ENCODE data around the gene YEATS2. TPM values are rescaled to one million over a fixed set of nuclear protein-coding genes. Genes with fewer than 3 reads are reported as not detected.

YEATS2 gene
- total RNA-seq, 2 donors from 2014 or later: 51.1 to 66.1 TPM

DNA sequence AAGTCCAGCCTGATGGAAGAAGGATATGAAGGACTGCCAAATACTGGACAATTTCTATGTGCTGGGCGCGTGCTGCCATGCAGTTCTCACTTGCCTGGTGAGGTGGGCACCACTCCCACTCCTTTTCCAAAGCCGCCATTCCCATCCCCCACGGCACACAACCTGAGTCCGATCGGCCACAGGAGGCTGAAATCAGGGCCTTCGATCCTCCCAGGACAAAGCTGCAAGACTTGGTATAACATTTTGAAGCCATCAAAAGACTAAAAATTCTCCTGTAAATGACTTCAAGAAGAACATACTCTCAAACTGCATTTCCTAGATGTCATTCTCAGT is 130.9 kb downstream of the YEATS2 start:
- no peaks in the 10 kb centered on the region for H3K9me3 Mint-ChIP-seq
- H3K4me1 Mint-ChIP-seq (ENCODE audit: low read depth in 2 of 2): peaks cover 9 to 13% of the 10 kb centered on the region in 2 donors
- no peak overlapping the region for H3K4me3 Mint-ChIP-seq
- DNase-seq (ENCODE audit: low spot score): no peak
- no peak for ATAC-seq
- H3K36me3 Mint-ChIP-seq: no peaks in the 10 kb centered on the region
- H3K27ac Mint-ChIP-seq: no peak overlapping the region
- no peaks in the 10 kb centered on the region for H3K27me3 Mint-ChIP-seq

DNA sequence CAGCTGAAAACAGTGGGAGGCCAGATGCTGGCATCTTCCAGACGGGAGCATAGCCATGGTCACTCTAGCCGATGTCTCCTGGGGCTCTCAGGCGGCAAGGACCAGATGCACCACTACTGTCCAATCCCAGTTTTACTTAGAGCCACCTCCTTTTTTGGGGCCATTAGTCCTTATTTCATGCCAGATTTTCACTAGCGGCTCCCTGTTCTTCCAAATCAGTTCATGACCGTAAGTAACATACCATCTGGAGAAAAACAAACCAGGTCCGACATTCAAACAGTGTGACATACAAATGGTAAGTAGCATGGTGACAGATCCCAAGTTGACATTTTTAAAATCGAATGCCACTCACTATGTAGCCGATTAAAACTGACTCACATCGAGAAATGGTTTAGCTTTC is 131.9 kb downstream of the YEATS2 start:
- ATAC-seq (no peak), DNase-seq (ENCODE audit: low spot score) (no peak)
- Mint-ChIP-seq H3K36me3 (no peaks in the 10 kb centered on the region), H3K27ac (peak overlapping the region in 1 of 2 donors; percentile 21), H3K4me1 (ENCODE audit: low read depth in 2 of 2) (peaks cover 1 to 5% of the 10 kb centered on the region in 2 donors), H3K4me3 (no peak overlapping the region), H3K9me3 (no peaks in the 10 kb centered on the region), H3K27me3 (no peaks in the 10 kb centered on the region)

DNA sequence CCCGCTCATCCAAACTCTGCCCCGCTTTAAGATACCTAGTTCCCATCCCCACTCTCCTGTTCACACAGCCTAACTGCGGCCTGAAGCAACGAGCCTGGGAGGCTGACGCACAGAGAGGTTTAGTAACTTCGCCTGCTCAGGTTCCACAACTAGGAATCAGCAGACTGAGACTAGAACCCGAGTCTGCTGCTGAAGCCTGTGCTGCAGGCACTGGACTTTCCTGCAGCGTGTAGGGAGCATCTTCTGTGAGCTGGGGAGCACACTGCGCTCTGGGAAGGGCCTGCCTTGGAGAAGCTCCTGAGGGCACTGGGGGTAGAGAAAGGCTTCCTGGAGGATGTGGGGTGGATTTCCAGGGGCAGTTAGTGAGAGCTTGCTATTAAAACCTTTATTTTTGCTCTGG is 132.6 kb downstream of the YEATS2 start:
- ATAC-seq (no peak), DNase-seq (ENCODE audit: low spot score) (no peak)
- Mint-ChIP-seq H3K27me3 (no peaks in the 10 kb centered on the region), H3K4me1 (ENCODE audit: low read depth in 2 of 2) (peaks cover 0 to 4% of the 10 kb centered on the region in 2 donors), H3K9me3 (no peaks in the 10 kb centered on the region), H3K27ac (no peak overlapping the region), H3K36me3 (no peaks in the 10 kb centered on the region), H3K4me3 (no peak overlapping the region)

DNA sequence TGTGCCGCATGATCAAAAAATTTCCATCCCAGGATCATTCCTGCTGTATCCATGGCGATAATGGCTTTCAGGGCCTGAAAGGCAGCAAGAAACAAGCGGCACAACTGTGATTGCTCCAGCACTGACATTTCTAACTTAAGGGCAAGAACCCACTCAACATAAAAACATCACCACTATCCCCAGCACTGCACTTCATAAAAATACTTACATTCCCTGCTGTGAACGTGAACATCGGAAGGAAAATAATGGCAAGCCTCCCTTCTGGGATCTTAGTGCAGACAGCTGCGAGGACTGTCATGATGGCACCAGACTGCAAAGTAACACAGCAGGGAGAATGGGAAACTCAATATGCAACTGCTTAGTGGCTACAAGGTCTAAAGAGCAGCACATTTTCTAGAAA is 135.9 kb downstream of the YEATS2 start:
- no peak overlapping the region for H3K4me3 Mint-ChIP-seq
- H3K27ac Mint-ChIP-seq: no peak overlapping the region
- H3K4me1 Mint-ChIP-seq (ENCODE audit: low read depth in 2 of 2): no peaks in the 10 kb centered on the region
- H3K36me3 Mint-ChIP-seq: no peaks in the 10 kb centered on the region
- H3K27me3 Mint-ChIP-seq: no peaks in the 10 kb centered on the region
- H3K9me3 Mint-ChIP-seq: no peaks in the 10 kb centered on the region
- ATAC-seq (no peak), DNase-seq (ENCODE audit: low spot score) (no peak)

DNA sequence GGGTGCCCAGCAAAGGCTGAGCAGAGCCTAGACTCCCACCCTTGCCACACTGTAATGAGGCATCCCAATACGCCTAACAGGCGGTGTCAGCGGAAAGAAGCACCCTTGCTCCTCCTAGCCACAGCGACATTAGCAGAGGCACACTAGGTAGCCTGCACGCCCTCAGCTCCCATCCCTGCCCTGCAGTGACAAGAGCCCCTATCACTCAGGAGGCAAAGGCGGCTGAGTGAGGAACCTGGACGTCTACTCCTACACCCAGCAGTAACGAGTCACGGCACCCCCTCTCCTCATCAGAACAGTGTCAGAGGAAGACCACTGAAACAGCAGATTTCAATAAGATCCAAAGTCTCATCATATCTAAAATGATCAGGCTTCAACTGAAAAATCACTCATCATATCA is 139.8 kb downstream of the YEATS2 start:
- ATAC-seq (peak in 1 of 2 donors; percentile 48), DNase-seq (ENCODE audit: low spot score) (no peak)
- no peak overlapping the region for H3K4me3 Mint-ChIP-seq
- no peaks in the 10 kb centered on the region for H3K27me3 Mint-ChIP-seq
- peaks cover 10% of the 10 kb centered on the region for H3K36me3 Mint-ChIP-seq
- no peaks in the 10 kb centered on the region for H3K9me3 Mint-ChIP-seq
- no peaks in the 10 kb centered on the region for H3K4me1 Mint-ChIP-seq (ENCODE audit: low read depth in 2 of 2)
- H3K27ac Mint-ChIP-seq: no peak overlapping the region

DNA sequence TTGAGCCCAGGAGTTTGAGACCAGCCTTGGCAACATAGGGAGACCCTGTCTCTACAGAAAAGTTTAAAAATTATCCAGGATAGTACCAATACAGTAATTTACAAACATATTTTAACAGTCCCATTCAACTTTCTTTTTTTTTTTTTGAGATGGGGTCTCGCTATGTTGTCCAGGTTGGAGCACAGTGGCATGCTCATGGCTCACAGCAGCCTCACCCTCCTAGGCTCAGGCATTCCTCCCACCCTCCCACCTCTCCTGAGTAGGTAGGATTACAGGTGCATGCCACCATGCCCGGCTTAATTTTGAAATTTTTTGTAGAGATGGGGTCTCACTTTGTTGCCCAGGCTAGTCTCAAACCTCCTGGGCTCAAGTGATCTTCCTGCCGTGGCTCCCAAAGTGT is 140.3 kb downstream of the YEATS2 start:
- H3K4me1 Mint-ChIP-seq (ENCODE audit: low read depth in 2 of 2): no peaks in the 10 kb centered on the region
- no peak for DNase-seq (ENCODE audit: low spot score)
- H3K36me3 Mint-ChIP-seq: peaks cover 10% of the 10 kb centered on the region
- no peak overlapping the region for H3K4me3 Mint-ChIP-seq
- no peak for ATAC-seq
- no peaks in the 10 kb centered on the region for H3K9me3 Mint-ChIP-seq
- H3K27me3 Mint-ChIP-seq: no peaks in the 10 kb centered on the region
- H3K27ac Mint-ChIP-seq: no peak overlapping the region

- ATAC-seq (no peak), DNase-seq (ENCODE audit: low spot score) (no peak)
- H3K27me3 Mint-ChIP-seq: no peaks in the 10 kb centered on the region
- no peaks in the 10 kb centered on the region for H3K9me3 Mint-ChIP-seq
- no peaks in the 10 kb centered on the region for H3K4me1 Mint-ChIP-seq (ENCODE audit: low read depth in 2 of 2)
- no peak overlapping the region for H3K4me3 Mint-ChIP-seq
- H3K27ac Mint-ChIP-seq: no peak overlapping the region
- peaks cover 10% of the 10 kb centered on the region for H3K36me3 Mint-ChIP-seq
Observed at GRCh38 chr3:183839751-183840150, 142.2 kb downstream of the YEATS2 start.

DNA sequence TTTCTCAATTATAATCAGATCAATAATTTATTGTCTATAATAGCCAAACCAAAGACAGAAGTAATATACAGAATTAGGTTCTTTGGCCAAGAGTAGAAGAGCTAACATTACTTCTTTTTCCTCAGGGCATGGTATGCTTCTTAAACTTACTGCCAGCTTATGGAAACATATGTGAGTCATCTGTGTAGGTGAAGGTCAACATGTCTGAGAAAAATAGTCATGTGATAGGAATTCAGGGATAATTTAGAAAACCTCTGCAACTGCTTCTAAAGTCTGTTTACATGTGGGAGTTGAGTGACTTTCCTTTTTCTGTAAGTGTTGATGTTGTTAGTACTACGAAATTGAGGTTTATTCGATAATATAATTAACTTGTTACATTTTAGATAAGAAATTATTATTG is 147.0 kb downstream of the YEATS2 start:
- DNase-seq (ENCODE audit: low spot score): no peak
- Mint-ChIP-seq H3K4me1 (ENCODE audit: low read depth in 2 of 2) (no peaks in the 10 kb centered on the region), H3K36me3 (peaks cover 19% of the 10 kb centered on the region), H3K27me3 (no peaks in the 10 kb centered on the region), H3K9me3 (no peaks in the 10 kb centered on the region), H3K27ac (no peak overlapping the region), H3K4me3 (no peak overlapping the region)
- ATAC-seq: no peak

DNA sequence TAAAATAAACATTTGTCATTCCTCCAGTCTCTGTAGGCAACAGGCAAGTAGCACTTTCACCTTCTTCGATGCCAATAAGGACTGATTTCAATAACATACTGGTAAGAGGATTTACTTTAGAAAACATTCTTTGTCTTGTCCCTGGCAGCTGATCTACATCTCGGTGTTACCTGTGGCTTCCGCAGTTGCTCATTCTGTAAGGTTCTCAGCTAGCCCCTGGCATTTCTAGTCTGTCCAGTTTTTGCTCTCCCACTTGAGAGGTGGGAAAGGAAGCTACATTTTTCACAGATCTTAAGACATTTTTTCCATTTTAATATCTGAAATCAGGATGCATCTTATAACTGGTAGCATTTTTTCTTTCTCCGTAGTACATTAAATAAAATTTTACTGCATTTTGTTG is 147.5 kb downstream of the YEATS2 start:
- Mint-ChIP-seq H3K4me1 (ENCODE audit: low read depth in 2 of 2) (no peaks in the 10 kb centered on the region), H3K4me3 (no peak overlapping the region), H3K27me3 (no peaks in the 10 kb centered on the region), H3K9me3 (no peaks in the 10 kb centered on the region), H3K36me3 (peaks cover 16% of the 10 kb centered on the region), H3K27ac (no peak overlapping the region)
- ATAC-seq: no peak
- DNase-seq (ENCODE audit: low spot score): no peak

DNA sequence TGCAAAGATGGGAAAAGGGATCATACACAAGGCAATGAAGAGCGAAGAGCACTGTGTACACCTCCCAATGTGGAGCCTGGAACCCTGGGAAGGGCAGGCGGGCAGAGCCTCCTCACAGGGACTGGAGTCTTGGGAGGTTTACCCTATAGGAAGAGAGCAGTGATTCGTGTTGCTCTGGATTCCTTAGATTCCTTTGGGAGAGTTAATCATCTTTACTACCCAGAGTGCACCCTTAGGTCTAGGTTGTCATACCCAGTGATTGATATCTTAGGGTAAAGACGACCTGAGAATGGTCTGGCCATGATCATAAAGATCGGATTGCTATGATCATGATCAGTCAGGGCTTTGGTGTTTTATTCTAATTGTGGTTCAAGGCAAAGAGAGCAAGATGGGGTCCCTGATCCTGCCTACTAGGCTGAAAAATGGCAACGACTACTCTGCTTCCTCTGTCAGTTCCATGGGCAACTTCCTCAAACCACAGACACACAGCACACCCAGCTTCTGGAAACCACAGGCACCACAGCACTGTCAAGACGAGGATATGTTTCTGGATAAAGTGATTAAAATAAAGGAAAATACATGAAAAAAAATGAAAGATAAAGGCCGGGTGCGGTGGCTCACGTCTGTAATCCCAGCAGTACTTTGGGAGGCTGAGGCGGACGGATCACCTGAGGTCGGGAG is 148.2 kb downstream of the YEATS2 start:
- Mint-ChIP-seq H3K36me3 (peaks cover 14% of the 10 kb centered on the region), H3K27me3 (no peaks in the 10 kb centered on the region), H3K9me3 (no peaks in the 10 kb centered on the region), H3K4me3 (no peak overlapping the region), H3K27ac (no peak overlapping the region), H3K4me1 (ENCODE audit: low read depth in 2 of 2) (no peaks in the 10 kb centered on the region)
- no peak for ATAC-seq
- no peak for DNase-seq (ENCODE audit: low spot score)

- ATAC-seq: no peak
- H3K9me3 Mint-ChIP-seq: no peaks in the 10 kb centered on the region
- H3K4me3 Mint-ChIP-seq: no peak overlapping the region
- peaks cover 6% of the 10 kb centered on the region for H3K36me3 Mint-ChIP-seq
- DNase-seq (ENCODE audit: low spot score): no peak
- H3K27me3 Mint-ChIP-seq: no peaks in the 10 kb centered on the region
- no peak overlapping the region for H3K27ac Mint-ChIP-seq
- H3K4me1 Mint-ChIP-seq (ENCODE audit: low read depth in 2 of 2): no peaks in the 10 kb centered on the region
Observed at GRCh38 chr3:183854318-183855035, 156.9 kb downstream of the YEATS2 start.

DNA sequence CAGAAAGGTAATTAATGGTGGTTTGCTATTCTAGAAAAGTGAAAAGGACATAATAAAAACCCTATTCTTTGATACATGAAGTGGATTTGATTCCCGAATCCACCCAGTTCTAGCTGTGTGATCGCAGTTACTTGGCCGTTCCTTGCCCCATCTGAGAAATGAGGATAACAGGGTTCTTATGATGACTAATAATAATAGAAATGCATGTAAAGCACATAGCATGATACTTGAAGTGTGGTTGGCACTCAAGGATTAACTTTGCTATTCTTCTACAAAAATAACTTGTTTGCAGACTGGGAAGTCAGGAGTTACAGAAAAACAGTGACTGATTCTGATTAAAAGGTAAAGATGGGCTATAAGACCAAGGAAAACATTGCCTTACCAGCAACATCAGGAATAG is 160.3 kb downstream of the YEATS2 start:
- ATAC-seq (no peak), DNase-seq (ENCODE audit: low spot score) (no peak)
- Mint-ChIP-seq H3K27ac (no peak overlapping the region), H3K36me3 (peaks cover 22% of the 10 kb centered on the region), H3K4me1 (ENCODE audit: low read depth in 2 of 2) (no peaks in the 10 kb centered on the region), H3K9me3 (no peaks in the 10 kb centered on the region), H3K4me3 (no peak overlapping the region), H3K27me3 (no peaks in the 10 kb centered on the region)
